ENCODE data around the gene RNF115. TPM values are rescaled to one million over a fixed set of nuclear protein-coding genes. Genes with fewer than 3 reads are reported as not detected.

RNF115 gene
- total RNA-seq, 1 experiment from 2014 or later = 11.0 TPM

GRCh38 chr1:145806844-145807243, 17.1 kb downstream of the RNF115 start:
- Histone ChIP-seq H3K9ac (ENCODE audit: extremely low read depth, insufficient read length, low read length) (no peak overlapping the region), H3K4me2 (ENCODE audit: insufficient read depth, insufficient read length, low read length) (no peak overlapping the region), H3K18ac (ENCODE audit: insufficient read length, low read depth, low read length) (no peak overlapping the region), H2BK15ac (ENCODE audit: low read depth, low read length) (no peak overlapping the region), H2AFZ (ENCODE audit: low read length) (no peak overlapping the region), H3K27ac (ENCODE audit: insufficient read length, low read depth, low read length) (no peak overlapping the region), H4K8ac (replicated peaks; ENCODE audit: insufficient read length, low read depth, low read length) (no peak overlapping the region), H3K79me1 (ENCODE audit: insufficient read depth, low read depth, low read length, poor library complexity, severe bottlenecking) (peaks cover 2% of the 10 kb centered on the region), H4K91ac (ENCODE audit: insufficient read length, low read depth, low read length) (no peak overlapping the region), H2BK5ac (ENCODE audit: insufficient read length, low read length) (no peak overlapping the region), H3K14ac (ENCODE audit: insufficient read depth, low read length) (no peak overlapping the region), H3K9me3 (ENCODE audit: control insufficient read depth, low read depth, low read length) (no peaks in the 10 kb centered on the region), H3T11ph (ENCODE audit: low read length) (no peak overlapping the region), H3K56ac (ENCODE audit: insufficient read length, low read depth, low read length) (no peak overlapping the region), H2BK120ac (ENCODE audit: low read depth, low read length, poor library complexity, severe bottlenecking) (no peak overlapping the region), H3K23me2 (ENCODE audit: insufficient read length, low read depth, low read length, poor library complexity, severe bottlenecking) (no peaks in the 10 kb centered on the region), H3K27me3 (ENCODE audit: insufficient read depth, low read length) (no peaks in the 10 kb centered on the region), H3K79me2 (ENCODE audit: insufficient read depth, low read length) (no peaks in the 10 kb centered on the region; the same call in 1 of the 2 replicates), H3K23ac (ENCODE audit: insufficient read length, low read depth, low read length) (no peak overlapping the region), H3K4ac (ENCODE audit: low read depth, low read length) (no peak overlapping the region), H4K5ac (ENCODE audit: insufficient read length, low read depth, low read length) (no peak overlapping the region), H4K20me1 (ENCODE audit: control insufficient read depth, insufficient read depth, insufficient read length) (no peaks in the 10 kb centered on the region), H2BK12ac (ENCODE audit: insufficient read length, low read depth, low read length) (no peak overlapping the region), H2AK5ac (ENCODE audit: insufficient read length, low read length) (no peak overlapping the region), H3K4me1 (ENCODE audit: insufficient read depth, low read length) (no peaks in the 10 kb centered on the region), H2BK20ac (ENCODE audit: low read depth, low read length, poor library complexity, severe bottlenecking) (no peak overlapping the region)
- peaks cover 20 to 22% of the 10 kb centered on the region in 2 experiments for H3K4me1 Mint-ChIP-seq
- no peaks in the 10 kb centered on the region for H3K27me3 Mint-ChIP-seq (ENCODE audit: low read depth)
- TF ChIP-seq, protein P1, sequence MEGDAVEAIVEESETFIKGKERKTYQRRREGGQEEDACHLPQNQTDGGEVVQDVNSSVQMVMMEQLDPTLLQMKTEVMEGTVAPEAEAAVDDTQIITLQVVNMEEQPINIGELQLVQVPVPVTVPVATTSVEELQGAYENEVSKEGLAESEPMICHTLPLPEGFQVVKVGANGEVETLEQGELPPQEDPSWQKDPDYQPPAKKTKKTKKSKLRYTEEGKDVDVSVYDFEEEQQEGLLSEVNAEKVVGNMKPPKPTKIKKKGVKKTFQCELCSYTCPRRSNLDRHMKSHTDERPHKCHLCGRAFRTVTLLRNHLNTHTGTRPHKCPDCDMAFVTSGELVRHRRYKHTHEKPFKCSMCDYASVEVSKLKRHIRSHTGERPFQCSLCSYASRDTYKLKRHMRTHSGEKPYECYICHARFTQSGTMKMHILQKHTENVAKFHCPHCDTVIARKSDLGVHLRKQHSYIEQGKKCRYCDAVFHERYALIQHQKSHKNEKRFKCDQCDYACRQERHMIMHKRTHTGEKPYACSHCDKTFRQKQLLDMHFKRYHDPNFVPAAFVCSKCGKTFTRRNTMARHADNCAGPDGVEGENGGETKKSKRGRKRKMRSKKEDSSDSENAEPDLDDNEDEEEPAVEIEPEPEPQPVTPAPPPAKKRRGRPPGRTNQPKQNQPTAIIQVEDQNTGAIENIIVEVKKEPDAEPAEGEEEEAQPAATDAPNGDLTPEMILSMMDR (conservative IDR thresholded peaks at IDR 0.05) = no peak
- no peak for DNase-seq
- WGBS (ENCODE audit: extremely low coverage, insufficient read length, low lambda C conversion rate) = no CpG with 5 or more reads among the region's 7 CpGs
- no peaks in the 10 kb centered on the region for H3K9me3 Mint-ChIP-seq
- H3K27ac Mint-ChIP-seq = peak overlapping the region in 1 of 3 experiments; percentile 48; a peak in 1 of 7 replicates
- no peak overlapping the region for H3K4me3 Mint-ChIP-seq
- peaks cover 0 to 3% (median 1%) of the 10 kb centered on the region in 3 experiments; a peak in 3 of 7 replicates for H3K36me3 Mint-ChIP-seq (ENCODE audit: insufficient read depth in 1 of 3, low read depth in 3 of 3)
